HG03439 (cell line): Measurements from ENCODE around the gene RAD23B.
"Not testable (repeated sequence)": the region's sequence is repeated elsewhere in the genome, so short reads cannot be mapped to it uniquely, and the experiment has no call there.

ENCODE experiments used
- ATAC-seq: cut with Tn5 transposase; IDR thresholded peaks from one replicate; pipeline ENCODE4 v1.9.1; 2021; ENCODE audit warnings: mild to moderate bottlenecking, moderate library complexity; ENCODE audit not compliant: unreplicated experiment

The RAD23B gene

DNA sequence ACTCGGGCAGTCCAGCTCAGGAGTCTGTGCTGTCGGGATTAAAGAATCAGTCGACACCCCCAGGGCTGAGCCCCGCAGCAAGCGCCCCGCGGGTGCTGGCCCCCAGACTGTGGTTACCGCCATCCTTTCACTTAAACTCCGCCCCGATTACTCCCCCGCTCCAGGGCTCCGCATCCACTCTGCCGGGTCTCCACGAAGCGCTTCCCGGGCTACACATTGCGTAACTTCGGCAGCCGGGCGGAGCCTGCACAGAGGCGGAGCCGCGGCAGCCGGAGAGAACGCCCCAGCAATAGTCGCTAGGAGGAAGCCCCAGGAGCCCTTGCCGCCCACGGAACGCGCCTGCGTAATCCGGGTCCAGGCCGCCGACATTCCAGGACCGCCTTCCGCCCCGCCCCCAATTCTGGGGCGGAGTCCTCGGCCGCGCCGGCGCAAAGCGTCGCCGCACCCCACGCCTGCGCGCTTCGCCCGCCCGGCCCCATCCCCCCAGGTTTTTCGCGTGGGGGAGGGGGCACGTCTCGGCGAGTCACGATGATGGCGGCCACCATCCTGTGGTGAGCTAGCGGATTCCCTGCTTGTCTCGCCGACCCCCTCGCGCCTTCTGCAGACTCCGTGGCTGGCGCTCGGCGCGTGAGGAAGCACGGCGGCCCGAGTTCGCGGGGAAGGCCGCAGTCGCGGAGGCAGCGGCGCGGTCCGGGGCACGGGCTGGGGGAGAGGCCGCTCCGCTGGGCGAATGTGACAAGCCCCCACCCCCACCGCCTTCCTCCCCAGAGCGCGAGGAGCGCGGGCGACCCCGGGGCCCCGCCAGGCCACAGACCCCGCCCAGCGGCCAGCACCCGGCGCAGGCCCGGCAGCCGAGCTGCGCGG is at the start of gene RAD23B:
RAD23B (plus strand) TSS at position 521 of the 864 bp plus-strand sequence. CDS start 351 bp downstream, outside the sequence.
- ATAC-seq: peak; percentile 86

DNA sequence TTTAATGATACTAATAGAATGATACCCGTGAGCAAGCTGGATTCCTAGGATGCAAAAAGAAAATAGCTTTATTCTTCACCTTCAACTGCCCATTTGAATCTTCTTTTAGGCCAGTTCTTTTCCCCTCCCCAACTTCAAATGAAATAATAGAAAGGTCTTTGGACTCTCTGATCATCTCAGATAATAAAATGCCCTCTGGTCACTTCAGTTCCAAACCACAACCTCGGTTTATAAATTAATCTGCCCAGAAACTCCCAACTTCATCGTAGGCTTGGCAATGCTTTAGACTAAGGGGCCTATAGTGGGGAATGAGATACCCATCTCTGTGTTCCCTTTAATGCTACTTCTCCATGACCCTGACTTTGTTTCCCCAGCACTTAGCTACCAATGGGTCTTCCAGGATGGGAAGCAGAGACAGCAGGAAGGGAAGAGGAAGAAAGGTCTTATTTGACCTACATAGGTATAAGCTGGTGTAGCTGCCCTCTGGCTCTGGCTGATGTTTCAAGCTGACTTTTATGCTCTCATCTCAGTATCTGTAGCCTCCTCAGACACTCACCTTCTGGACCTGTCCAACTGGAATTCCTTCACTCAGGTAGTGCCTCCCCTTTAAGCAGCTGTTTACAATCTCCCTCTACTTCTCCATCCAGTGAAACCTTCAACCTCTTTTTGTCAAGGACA is 47.2 kb upstream of the RAD23B start:
- no peak for ATAC-seq

DNA sequence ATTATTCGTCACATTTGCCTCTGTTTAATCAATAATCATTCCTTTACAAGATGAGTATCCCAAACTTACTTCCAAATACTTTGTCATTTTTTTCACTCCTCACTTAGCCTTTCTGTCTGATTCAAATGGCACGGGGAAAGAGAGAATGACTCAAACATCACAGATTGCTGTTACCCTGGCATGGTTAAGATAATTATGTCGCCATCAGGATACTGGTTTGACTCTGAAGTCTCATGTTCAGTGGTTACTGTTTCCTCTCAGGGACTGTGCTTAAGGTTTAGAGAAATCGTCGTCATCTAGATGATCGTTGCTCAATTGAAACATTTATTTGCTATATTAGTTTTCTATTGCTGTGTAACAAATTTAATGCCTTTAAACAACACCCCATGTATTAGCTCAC is 45.2 kb upstream of the RAD23B start:
- no peak for ATAC-seq

DNA sequence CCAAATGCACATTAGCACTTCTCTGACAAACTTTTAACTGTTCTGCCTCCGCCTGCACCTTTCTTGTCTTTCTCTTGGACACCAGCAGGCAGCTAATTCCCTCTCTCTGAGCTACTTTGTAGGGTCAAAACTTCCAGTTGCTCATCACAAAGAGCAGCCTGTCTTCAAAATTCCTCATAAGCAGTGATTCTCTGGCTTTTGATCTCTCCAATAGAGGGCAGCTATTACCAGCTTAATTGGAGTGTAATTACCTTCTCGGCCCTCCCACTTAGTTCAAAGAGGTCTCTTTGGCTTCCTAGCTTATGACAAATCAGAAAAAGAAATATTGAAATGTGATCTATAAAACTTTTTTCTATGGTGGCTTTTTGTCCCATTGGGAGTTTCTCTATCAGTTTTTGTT is 43.6 kb upstream of the RAD23B start:
- no peak for ATAC-seq

DNA sequence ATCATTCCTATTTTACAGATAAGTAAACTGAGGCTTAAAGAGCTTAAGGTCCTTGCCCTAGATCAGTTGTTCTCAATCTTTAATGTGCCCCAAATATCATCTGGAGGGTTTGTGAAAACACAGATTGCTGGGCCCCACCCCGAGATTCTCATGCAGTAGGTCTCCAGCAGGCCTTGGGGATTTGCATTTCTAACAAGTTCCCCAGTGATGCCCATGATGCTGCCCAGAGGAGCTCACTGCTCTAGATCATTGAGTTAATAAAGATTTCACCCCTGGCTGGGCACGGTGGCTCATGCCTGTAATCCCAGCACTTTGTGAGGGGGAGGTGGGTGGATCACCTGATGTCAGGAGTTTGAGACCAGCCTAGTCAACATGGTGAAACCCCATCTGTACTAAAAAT is 42.8 kb upstream of the RAD23B start:
- ATAC-seq: no peak

DNA sequence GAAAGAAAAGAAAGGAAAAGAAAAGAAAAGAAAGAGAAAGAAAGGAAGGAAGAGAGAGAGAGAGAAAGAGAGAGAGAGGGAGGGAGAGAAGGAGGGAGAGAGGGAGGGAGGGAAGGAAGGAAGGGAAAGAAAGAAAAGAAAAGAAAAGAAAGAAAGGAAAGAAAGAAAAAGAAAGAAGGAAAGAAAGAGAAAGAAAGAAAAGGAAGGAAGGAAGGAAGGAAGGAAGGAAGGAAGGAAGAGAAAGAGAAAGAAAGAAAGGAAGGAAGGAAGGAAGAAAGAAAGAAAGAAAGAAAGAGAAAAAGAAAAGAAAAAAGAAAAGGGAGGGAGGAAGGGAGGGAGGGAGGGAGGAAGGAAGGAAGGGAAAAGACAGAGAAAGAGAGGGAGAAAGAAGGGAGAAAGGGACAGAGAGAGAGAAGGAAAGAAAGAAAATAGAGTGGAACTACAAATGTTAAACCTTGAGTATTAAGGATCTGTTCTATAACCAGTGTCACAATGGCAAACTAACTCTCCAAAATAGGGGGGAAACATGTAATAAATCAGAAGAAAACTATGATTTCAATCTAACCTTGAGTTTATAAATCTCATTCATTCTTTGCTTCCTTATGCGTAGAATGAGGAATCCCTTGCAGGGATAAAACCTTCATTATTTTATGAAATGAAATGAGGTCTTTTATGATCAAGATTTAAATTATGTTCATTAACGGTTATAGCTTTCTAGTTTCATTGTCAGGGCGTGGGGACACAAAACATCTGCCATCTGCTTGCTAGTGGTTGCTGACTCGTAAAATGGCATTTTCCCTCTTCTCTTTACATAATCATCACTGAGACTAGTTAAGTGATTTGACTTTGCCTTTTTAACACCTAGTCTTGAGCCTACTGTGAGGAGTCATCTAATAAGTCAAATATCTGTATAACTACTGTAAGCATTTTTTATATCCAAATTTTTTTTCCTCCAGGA is 40.7 kb upstream of the RAD23B start:
- no peak for ATAC-seq

DNA sequence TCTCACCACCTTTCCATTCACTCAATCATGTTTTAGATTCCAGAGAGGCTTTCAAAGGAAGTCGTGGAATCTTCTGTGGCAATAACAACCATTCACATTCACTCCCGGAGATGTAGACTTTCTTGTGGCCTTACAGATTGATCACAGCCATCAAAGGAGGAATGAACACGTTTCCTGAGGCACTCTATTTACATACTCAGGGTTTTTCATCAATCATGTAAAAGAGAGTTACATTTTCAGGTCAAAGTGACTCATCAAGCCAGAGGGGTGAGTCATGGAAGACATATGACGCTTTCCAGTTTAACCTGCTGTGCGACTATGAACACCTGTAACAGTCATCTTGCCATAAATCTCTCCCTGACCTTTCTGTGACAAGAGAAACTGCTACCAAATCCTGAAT is 39.3 kb upstream of the RAD23B start:
- peak; percentile 86 for ATAC-seq

DNA sequence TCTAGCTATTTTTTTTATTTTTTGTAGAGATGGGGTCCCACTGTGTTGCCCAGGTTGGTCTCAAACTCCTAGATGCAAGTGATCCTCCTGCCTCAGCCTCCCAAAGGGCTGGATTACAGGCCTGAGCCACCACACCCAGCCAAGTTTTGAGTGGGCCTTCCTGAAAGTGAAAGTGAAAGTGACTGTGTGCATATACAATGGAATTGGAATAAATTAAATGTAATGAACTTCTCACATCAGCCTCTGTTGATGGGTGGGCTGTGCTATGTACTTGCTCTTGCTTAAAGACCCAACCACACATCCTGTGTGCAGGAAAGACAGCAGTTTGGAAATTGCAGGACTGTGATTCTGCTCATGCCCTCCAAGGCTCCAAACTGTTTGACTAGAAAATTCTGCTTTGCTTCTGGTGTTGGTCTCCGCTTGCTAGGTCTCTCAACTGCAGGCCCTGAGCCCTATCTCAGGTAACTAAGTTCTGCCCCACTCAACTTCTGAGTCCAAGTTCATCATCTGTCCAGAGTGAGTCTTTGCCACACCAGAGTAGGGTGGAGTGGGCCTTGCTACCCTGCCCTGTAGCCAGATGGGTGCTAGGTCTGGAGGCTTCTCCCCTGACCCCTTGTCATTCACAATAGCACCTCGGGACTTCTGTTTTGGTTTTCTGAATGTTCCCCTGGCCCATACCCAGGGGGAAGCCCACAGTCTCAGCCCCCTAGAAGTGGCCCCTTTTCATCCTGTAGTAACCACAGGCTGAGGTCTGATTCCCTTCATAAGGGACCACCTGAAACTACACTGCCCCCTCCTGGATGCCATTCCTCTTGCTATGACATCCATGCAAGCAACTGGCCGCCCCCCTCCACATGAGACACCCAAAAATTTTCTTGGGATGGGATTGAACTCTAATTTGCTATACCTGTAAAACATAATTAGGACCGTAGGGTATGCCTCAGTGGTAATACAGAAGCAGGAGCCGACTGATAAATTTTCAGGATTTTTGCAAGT is 36.5 kb upstream of the RAD23B start:
- no peak for ATAC-seq

DNA sequence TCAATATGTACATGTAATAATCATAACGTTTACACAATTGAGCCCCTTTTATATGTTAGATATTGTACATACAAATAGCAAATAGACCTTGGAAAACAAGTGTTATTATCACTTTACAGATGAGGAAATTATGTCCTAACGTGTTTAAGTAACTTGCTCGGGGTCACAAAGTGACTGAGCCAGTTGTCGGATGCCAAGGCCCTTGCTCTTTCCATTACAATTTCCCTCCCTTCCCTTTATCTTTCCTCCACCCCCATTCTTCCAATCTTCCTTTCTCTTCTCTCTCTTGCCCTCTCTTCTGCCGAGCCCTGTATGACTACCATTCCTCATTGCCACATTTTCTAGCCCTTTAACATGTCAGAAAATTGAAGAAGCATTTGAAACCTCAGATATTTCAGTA is 34.4 kb upstream of the RAD23B start:
- ATAC-seq: no peak

DNA sequence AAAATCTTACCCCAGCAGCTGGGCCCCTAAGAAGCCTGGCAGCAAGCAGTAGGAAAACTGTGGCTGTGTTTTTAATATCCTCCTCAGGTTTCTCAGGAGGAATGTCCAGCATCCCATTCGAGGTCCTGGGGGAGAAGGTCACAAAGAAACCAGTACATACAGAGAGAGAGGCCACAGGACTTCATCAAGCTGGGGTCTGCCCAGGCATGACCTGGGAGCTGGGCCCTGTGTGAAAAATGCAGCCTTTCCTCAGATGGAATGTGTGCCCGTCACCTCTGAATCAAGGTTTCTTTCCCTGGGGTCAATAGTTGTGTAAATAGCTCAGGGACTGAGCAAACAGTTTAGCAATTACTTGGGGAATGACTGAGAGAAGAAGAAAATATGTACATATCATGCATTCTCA is 33.9 kb upstream of the RAD23B start:
- ATAC-seq: no peak

DNA sequence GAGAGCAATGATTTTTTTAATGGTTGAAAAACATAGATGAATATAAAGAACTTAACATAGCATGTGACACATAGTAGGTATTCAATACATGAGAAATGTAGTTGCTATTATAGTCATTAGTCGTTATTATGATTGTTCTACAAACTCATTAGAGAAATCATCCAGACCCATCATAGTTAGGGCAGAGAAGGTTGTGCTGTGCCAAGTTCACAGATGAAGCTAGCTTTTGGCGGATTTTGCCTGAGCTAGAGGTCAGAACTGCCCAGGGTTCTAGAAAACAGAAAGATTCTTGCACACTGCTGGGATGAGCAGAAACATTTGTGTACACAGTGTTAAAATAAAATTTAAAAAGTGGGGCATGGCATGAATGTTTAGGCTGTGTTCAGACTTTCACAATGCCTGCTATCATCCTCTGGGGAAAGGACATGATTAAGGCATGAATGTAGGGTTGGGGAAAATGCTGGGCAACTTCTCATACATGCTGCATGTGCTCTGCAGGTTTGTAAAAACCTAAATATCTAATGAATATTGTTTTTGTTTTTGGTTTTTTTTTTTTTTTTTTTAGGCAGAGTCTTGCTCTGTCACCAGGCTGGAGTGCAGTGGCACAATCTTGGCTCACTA is 33.3 kb upstream of the RAD23B start:
- ATAC-seq: no peak

DNA sequence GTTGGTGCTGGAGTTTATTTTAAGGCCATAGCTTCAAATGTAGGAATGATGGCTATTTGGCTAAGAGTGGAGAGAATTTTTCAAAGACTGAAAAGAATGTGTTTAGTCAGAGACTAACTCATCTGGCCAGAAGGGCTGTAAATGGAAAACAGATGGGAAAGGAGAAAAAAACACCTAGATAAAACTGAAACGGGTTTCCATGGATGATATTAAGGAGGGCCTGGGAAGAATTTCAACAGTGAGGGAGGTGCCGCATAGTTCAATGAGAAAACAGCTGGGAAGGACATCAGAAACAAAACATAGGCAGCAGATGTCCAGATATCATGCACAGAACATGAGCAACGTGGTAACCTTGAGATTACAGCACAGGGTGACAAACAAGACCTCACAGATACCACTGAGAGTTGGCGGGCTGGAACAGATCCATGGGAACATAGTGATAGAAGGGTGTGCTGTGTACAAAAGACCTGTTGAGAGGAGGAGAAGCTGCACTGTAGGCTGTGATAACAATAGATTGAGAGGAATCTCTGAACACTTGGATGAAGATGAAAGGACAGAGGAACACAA is 31.2 kb upstream of the RAD23B start:
- no peak for ATAC-seq

DNA sequence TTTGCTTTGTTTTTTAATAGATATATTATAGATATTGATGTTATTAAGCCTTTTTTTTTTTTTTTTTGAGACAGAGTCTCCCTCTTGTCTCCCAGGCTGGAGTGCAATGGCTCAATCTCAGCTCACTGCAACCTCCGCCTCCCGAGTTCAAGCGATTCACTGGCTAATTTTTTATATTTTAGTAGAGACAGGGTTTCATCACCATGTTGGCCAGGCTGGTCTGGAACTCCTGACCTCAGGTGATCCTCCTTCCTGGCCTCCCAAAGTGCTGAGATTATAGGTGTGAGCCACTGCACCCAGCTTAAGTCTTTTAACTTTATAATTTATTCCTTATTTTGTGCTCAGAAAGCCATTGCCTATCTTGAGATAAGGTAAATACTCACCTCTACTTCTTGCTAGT is 24.2 kb upstream of the RAD23B start:
- ATAC-seq: no peak

DNA sequence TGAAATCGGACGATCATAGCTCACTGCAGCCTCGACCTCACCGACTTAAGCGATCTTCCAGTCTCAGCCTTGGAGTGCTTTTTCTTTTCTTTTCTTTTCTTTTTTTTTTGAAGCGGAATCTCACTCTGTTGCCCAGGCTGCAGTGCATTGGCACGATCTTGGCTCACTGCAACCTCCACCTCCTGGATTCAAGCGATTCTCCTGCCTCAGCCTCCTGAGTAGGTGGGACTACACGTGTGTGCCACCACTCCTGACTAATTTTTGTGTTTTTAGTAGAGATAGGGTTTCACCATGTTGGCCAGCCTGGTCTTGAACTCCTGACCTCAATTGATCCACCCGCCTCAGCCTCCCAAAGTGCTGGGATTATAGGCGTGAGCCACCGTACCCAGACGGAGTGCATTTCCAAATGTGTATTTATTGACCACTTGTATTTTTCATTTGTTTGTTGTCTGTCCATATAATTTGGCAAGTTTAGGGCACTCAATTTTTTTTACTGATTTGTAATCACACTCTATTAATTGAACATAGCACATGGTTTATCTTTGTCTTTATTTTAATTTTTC is 23.2 kb upstream of the RAD23B start:
- ATAC-seq: not testable (repeated sequence)

DNA sequence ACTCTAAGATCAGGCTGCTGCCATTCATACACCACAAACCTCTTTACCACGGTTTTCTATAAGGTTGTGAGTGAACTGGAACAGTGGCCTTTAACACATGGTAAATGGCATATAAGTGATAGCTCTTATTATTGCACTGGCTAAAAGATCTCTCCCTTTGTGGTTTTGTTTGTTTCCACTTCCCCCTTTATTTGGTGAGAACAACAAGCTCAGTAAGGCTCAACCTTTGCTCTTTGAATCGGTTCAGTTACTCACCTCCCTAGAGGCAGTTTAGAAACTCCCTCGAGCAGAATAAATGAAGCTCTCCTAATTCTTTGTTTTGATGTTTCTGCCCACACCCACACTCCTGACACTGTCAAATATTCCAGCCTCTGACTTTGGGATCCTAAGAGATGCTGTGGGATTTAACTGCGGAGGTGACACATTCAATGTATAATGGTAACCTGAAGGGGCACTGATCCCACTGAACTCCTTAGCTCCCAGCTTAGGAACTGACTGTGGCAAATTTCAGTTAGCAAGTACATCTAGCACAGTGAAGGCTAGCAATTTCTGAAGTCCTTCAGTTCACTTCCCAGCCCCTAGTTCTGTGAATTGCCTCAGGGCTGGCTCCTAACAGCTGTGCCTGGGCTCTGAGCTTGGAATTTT is 22.5 kb upstream of the RAD23B start:
- ATAC-seq: peak; percentile 99

DNA sequence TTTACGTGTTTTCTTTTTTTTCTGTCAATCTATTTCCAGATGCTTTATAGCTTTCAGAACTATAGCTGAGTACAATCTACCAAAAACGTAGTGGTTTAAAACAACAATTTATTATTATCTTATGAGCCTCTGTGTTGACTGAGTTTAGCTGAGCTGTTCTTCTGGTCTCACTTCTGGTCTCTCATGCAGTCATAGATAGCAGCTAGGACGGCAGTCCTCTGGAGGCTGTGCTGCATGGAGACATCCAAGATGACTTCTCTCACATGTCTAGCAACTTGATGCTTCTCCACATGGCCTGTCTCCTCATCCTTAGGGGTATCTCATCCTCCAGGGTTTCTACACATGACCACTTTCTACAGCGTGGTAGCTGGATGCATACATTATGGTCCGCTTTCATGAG is 22.0 kb upstream of the RAD23B start:
- ATAC-seq: no peak

DNA sequence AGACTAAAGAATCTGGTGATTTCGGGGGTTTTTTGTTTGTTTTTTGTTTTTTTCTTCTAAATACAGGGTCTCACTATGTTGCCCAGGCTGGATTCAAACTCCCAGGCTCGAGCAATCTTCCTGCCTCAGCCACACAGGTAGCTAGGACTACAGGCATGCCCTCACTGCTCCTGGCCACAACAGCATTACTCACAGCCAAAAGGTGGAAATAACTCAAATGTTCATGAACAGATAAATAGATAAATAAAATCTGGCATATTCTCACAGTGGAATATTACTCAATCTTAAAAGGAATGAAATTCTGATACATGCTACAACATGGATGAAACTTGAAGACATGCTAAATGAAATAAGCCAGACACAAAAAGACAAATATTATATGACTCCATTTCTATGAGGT is 19.8 kb upstream of the RAD23B start:
- ATAC-seq: no peak

DNA sequence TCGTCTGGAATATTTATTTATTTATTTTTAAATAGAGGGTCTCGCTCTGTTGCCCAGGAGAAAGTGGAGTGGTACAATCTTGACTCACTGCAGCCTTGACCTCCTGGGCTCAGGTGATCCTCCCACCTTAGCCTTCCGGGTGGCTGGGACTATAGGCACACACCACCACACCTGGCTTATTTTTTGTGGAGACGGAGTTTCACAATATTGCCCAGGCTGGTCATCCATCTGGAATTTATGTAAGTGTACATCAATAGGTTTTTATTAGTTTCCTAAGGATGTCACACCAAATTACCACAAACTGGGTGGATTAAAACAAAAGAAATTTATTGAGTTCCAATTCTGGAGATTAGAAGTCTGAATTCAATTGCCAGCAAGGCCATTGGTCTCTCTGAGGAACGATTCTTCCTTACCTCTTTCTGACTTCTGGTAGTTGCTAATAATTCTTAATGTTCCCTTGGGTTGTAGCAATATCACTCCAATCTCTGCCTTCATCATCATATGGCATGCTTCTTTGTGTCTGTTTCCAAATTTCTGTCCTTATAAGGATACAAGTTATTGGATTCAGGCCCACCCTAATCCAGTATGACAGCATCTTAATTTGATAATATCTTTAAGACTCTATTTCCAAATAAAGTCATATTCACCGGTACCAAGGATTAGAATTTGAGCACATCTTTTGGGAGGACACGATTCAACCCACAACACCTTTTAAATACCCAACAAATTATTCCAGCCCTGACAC is 16.3 kb upstream of the RAD23B start:
- ATAC-seq: no peak
